SU-DHL-6 (cell line): ENCODE results near the gene SASS6.
A peak's percentile ranks its signal among the peaks of the same experiment; 100 is the strongest.

ENCODE experiments used
- H2AFZ ChIP-seq: fragments of 200-600 bp; sonication (generic); 2 replicates; pipeline ENCODE4 v1.6.1; 2014; ENCODE audit warnings: low read depth, mild to moderate bottlenecking, moderate library complexity, mixed read lengths, antibody characterized with exemption, low read length; ENCODE audit not compliant: severe bottlenecking
- H3F3A ChIP-seq: fragments of 200-600 bp; shearing (Covaris generic); 2 replicates; pipeline ENCODE4 v1.6.0; 2016; ENCODE audit warnings: antibody characterized with exemption, mild to moderate bottlenecking; ENCODE audit not compliant: insufficient read depth
- H3K27ac ChIP-seq: fragments of 200-600 bp; sonication (generic); 2 replicates; pipeline ENCODE4 v1.5.1; 2016; ENCODE audit warnings: low read depth, mild to moderate bottlenecking, low read length, moderate library complexity, mixed read lengths
- H3K27me3 ChIP-seq: fragments of 200-600 bp; sonication (generic), shearing (Covaris generic); 2 replicates; pipeline ENCODE4 v1.6.0; 2014; ENCODE audit warnings: mild to moderate bottlenecking, low read length
- H3K36me3 ChIP-seq: fragments of 200-600 bp; sonication (generic); 2 replicates; pipeline ENCODE4 v1.6.1; 2014; ENCODE audit warnings: mild to moderate bottlenecking, low read length, mixed read lengths
- H3K4me2 ChIP-seq: fragments of 300-600, 200-600 bp; shearing (Covaris generic), sonication (generic); 2 replicates; pipeline ENCODE4 v1.6.0; 2014; ENCODE audit warnings: low read length, low read depth, mild to moderate bottlenecking; ENCODE audit not compliant: poor library complexity, severe bottlenecking
- H3K4me3 ChIP-seq: fragments of 200-600 bp; sonication (generic); 2 replicates; pipeline ENCODE4 v1.5.1; 2014; ENCODE audit warnings: antibody characterized with exemption, low read length, mild to moderate bottlenecking, mixed read lengths; ENCODE audit not compliant: insufficient read depth, poor library complexity, severe bottlenecking
- H3K79me2 ChIP-seq: fragments of 200-600 bp; sonication (generic); 2 replicates; pipeline ENCODE4 v1.6.1; 2014; ENCODE audit warnings: mild to moderate bottlenecking, low read length, moderate library complexity; ENCODE audit not compliant: insufficient read depth
- H3K9ac ChIP-seq: fragments of 200-600 bp; sonication (generic); 2 replicates; pipeline ENCODE4 v1.7.0; 2014; ENCODE audit warnings: mild to moderate bottlenecking, low read length
- H3K9me2 ChIP-seq: fragments of 200-600 bp; sonication (generic); replicated peaks from 2 replicates; pipeline ENCODE4 v1.6.1; 2014; ENCODE audit warnings: low read length; ENCODE audit not compliant: insufficient read depth
- H3K9me3 ChIP-seq: fragments of 200-600 bp; sonication (generic); 2 replicates; pipeline ENCODE4 v1.6.1; 2014; ENCODE audit warnings: low read length, mixed read lengths; ENCODE audit not compliant: insufficient read depth
- H4K20me1 ChIP-seq: fragments of 200-600 bp; sonication (generic); 2 replicates; pipeline ENCODE4 v1.6.1; 2014; ENCODE audit warnings: low read depth, mild to moderate bottlenecking, antibody characterized with exemption, low read length, moderate library complexity, mixed read lengths
- CTCF ChIP-seq: fragments of 200-600 bp; sonication (generic); IDR thresholded peaks from one replicate; pipeline ENCODE4 v1.5.1; 2017; ENCODE audit warnings: antibody characterized with exemption, mild to moderate bottlenecking, low read length, moderate library complexity; ENCODE audit not compliant: insufficient read depth, poor library complexity, severe bottlenecking
- EZH2phosphoT487 ChIP-seq: fragments of 200-600 bp; sonication (generic), shearing (Covaris generic); conservative IDR thresholded peaks from 2 replicates; pipeline ENCODE4 v1.6.1; 2018; ENCODE audit warnings: mild to moderate bottlenecking, antibody characterized with exemption, low read length, moderate library complexity, mixed read lengths

Gene SASS6

DNA sequence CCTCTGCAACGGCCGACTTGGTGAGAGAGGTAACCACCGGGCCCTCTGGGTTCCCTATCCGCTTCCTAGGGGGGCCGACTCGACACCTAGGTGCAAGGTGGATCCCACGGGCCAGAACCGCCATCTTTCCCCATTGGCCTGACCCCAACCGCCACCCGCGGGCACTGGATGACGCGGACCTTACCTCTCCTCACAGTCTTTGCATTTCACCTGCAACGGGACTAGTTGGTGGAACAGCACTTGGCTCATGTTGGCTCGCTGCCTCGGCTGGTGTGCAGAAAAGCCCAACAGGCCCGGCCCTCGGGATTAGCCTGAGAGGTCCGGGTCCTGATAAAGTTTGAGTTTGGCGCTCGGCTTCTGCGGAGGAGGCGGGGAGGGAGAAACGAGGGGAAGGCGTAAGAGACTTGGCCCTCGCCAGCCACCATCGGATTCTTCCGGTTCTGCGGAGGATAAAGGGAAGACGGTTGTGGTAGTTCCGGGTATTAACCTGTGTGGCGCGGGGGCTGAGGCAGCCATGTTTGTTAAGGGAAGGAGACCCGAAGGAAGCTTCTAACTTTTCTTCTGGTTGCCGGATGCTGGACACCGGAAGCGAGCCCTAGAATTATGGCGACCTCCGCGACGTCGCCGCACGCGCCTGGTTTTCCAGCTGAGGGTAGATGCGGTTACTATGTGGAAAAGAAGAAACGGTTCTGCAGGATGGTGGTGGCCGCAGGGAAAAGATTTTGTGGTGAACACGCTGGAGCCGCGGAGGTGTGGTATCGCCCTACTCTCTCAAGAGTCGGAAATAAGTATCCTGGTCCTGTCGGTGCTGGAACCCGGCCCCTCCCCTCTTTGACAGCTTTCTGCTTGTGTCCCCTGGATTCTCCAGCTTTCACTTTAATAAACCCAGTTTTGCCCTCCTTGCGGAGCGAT, at the start of gene SASS6, which contains the start of gene TRMT13:
Gene SASS6 (minus strand): TSS at position 365 of the 912 bp plus-strand sequence. CDS start 116 bp downstream, at position 249.
Gene TRMT13 (plus strand): TSS at position 598 of the 912 bp plus-strand sequence. CDS start 6 bp downstream, at position 604.
- Histone ChIP-seq H2AFZ (peak within 1 kb of the TSS; percentile 95), H3K9me3 (no peaks in the 10 kb centered on the region), H3K27me3 (no peaks in the 10 kb centered on the region), H3K4me2 (peak within 1 kb of the TSS; percentile 93), H3K4me3 (peak within 1 kb of the TSS; percentile 88), H4K20me1 (no peaks in the 10 kb centered on the region), H3K9ac (peak within 1 kb of the TSS; percentile 88), H3K79me2 (peaks cover 77% of the 10 kb centered on the region), H3K27ac (peak within 1 kb of the TSS; percentile 73), H3K36me3 (peaks cover 6% of the 10 kb centered on the region; the same call in 1 of the 2 replicates), H3F3A (no peaks in the 10 kb centered on the region; the same call in 1 of the 2 replicates), H3K9me2 (no peaks in the 10 kb centered on the region)
- TF ChIP-seq EZH2phosphoT487 (no peak), CTCF (no peak)

GRCh38 chr1:100178091-100178490, 45.4 kb upstream of the SASS6 start, which contains the start of gene LRRC39:
LRRC39 (minus strand) TSS chr1:100178256; CDS start chr1:100168516, 9,740 bp downstream.
- Histone ChIP-seq H3K9me2 (no peaks in the 10 kb centered on the region), H3K36me3 (no peaks in the 10 kb centered on the region), H3K27me3 (no peaks in the 10 kb centered on the region), H3F3A (no peaks in the 10 kb centered on the region), H3K79me2 (no peaks in the 10 kb centered on the region), H3K9me3 (no peaks in the 10 kb centered on the region), H2AFZ (no peak within 1 kb of the TSS), H3K4me2 (no peak within 1 kb of the TSS), H3K4me3 (no peak within 1 kb of the TSS), H3K27ac (no peak within 1 kb of the TSS), H3K9ac (no peak within 1 kb of the TSS), H4K20me1 (no peaks in the 10 kb centered on the region)
- TF ChIP-seq EZH2phosphoT487 (no peak), CTCF (no peak)

- no peaks in the 10 kb centered on the region for H3K79me2 ChIP-seq
Observed at GRCh38 chr1:100177295-100178041, 44.7 kb upstream of the SASS6 start.

More at GRCh38 chr1:100177295-100178041, 44.7 kb upstream of the SASS6 start:
- Histone ChIP-seq H3K9me2 (no peaks in the 10 kb centered on the region), H3K4me2 (no peak overlapping the region), H3F3A (no peaks in the 10 kb centered on the region), H3K36me3 (no peaks in the 10 kb centered on the region), H3K27ac (no peak overlapping the region), H2AFZ (no peak overlapping the region), H3K4me3 (no peak overlapping the region), H3K9me3 (no peaks in the 10 kb centered on the region), H3K9ac (no peak overlapping the region), H3K27me3 (no peaks in the 10 kb centered on the region), H4K20me1 (no peaks in the 10 kb centered on the region)
- TF ChIP-seq EZH2phosphoT487, result no peak
- TF ChIP-seq CTCF, result no peak
